AG20443 (cell line): ENCODE measurements around the gene EIF6.
A peak's percentile ranks its signal among the peaks of the same experiment; 100 is the strongest.
"Not testable (repeated sequence)": the region's sequence is repeated elsewhere in the genome, so short reads cannot be mapped to it uniquely, and the experiment has no call there.

Experiments used
- DNase-seq: peaks from one replicate; pipeline ENCODE4 v3.0.0; 2012; ENCODE audit warnings: low spot score, mixed read lengths

The EIF6 gene

DNA sequence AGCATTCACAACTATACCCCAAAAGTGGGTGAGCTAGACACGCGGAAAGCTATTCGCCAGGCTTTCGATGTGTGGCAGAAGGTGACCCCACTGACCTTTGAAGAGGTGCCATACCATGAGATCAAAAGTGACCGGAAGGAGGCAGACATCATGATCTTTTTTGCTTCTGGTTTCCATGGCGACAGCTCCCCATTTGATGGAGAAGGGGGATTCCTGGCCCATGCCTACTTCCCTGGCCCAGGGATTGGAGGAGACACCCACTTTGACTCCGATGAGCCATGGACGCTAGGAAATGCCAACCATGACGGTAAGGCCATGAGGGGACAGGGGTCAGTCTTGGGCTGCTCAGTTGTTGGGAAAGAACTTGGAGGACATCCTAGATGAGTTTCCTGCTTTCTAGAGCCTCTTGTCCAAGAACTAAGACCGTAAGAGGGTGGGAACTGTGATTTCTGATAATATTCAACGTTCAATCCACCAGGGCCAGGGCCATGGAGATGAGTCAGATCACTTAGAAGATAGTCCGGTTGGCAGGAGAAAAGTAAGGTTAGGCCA, 30.0 kb downstream of the EIF6 start:
- no peak for DNase-seq

DNA sequence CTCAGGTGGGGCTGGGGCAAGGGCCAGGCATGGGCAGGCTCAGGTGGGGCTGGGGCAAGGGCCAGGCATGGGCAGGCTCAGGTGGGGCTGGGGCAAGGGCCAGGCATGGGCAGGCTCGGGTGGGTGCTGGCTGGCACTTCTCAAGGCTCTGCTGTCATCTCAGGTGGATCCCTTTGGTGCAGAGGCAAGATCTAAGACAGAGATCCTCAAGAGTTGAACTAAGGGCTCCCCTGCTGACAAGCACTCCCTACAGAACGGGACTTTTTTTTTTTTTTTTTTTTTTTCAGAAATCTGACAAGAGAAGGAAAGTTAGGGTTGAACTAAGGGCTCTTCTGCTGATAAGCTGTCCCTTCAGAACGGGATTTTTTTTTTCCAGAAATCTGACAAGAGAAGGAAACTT, 31.6 kb downstream of the EIF6 start:
- no peak for DNase-seq

DNA sequence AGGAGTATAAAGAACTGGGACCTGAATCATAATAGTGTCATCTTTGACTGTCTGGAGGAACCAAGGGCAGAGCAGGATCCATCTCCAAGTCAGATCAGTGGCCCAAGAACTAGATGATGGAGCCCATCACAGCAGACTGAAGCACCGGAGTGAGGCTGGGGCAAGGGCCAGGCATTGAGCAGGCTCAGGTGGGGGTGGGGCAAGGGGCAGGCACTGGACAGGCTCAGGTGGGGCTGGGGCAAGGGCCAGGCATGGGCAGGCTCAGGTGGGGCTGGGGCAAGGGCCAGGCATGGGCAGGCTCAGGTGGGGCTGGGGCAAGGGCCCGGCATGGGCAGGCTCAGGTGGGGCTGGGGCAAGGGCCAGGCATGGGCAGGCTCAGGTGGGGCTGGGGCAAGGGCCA, 32.0 kb downstream of the EIF6 start:
- DNase-seq, result not testable (repeated sequence)

DNA sequence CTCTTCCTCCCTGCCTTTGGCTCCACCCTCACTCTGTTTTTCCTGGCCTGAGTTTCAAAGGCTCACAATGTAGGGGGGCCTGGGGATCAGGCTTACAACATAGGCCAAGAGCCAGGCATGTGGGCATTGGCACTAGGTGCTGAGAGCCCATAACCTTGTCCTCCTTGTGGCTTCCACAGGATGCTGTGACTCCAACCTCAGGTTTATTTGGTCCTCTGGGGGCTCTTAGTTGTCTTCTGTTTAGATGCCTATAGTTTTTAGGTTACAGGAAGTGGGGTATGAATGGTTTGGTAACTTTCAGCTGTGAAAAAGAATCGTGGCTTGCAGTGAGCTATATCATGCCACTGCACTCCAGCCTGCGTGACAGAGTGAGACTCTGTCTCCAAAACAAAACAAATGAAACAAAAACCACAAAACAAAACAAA, 32.5 kb downstream of the EIF6 start:
- no peak for DNase-seq

- no peak for DNase-seq
Observed at GRCh38 chr20:35251613-35251940, 33.0 kb downstream of the EIF6 start.

- no peak for DNase-seq
Observed at GRCh38 chr20:35248641-35249475, 35.7 kb downstream of the EIF6 start.

DNA sequence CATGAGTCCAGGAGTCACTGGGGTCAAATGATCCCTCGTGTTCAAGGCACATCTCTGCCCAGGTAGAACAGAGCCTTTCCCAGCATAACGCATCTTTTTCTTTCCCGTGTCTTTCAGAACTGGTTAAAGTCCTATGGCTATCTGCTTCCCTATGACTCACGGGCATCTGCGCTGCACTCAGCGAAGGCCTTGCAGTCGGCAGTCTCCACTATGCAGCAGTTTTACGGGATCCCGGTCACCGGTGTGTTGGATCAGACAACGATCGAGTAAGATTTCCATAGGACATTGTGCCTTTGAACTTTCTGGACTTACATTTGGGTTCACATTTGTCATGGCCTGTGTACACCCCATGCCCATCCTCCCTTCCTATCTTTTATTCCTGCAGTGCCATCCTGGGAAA, 37.8 kb downstream of the EIF6 start:
- no peak for DNase-seq

- DNase-seq, result no peak
Observed at GRCh38 chr20:35243986-35244385, 40.6 kb downstream of the EIF6 start.

DNA sequence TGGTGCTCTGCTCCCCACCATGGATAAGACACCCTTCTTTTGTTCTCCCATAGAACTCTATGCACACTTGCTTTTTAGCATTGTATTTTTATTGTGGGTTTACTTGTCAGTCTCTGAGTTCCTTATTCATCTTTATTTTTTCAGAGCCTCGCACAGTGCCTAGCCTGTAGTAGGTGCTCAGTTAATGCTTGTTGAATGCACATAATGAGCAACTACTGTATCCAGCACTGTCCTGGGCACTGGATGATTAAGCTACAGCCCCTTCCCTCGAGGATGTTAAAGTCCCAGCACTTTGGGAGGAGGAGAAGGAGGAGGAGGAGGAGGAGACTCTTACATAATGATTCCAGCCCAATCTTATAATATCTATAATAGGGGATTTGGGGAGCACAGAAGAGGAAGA, 41.3 kb downstream of the EIF6 start:
- DNase-seq, result no peak

GRCh38 chr20:35240811-35241293, 43.7 kb downstream of the EIF6 start:
- DNase-seq, result no peak

- DNase-seq, result no peak
Observed at GRCh38 chr20:35240083-35240810, 44.3 kb downstream of the EIF6 start.

GRCh38 chr20:35238735-35239134, 45.8 kb downstream of the EIF6 start:
- DNase-seq, result no peak

- no peak for DNase-seq
Observed at GRCh38 chr20:35238170-35238569, 46.4 kb downstream of the EIF6 start.

- peak; percentile 44 for DNase-seq
Observed at GRCh38 chr20:35237486-35237885, 47.1 kb downstream of the EIF6 start.

GRCh38 chr20:35235881-35236280, 48.7 kb downstream of the EIF6 start:
- DNase-seq, result no peak

DNA sequence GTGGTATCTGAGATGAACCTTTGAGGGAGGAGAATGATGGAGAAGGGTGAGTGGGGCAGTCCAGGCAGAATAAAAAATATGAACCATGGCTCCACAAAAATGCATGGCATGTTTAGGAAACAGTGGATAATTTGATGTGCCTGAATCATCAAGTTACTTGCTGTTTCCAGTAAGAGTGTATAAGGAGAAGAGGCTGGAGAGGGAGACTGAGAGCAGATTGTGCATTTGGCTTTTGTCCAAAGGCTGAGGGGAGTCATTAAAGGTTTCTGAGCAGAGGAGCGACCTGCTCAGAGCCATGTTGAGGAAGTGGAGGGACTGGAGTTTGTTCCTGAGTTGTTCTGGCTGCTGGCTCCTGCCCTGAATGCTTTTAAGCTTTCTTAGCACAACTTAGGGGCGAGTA, 52.0 kb downstream of the EIF6 start:
- DNase-seq, result peak; percentile 62
